Stimulated activated CD8-positive, alpha-beta memory T cell treated with anti-CD3 and anti-CD28 coated beads, Interleukin-7, amount 100 ng/mL, for 4 hours (primary cell): ENCODE measurements around the gene BAG5.
"Not testable (repeated sequence)": the region's sequence is repeated elsewhere in the genome, so short reads cannot be mapped to it uniquely, and the experiment has no call there.

Source experiments
- DNase-seq, 2 donors: peaks; one replicate each; pipeline ENCODE4 v3.0.0-alpha.2; 2020; ENCODE audit warnings: low read depth in 2 of 2

The BAG5 gene

GRCh38 chr14:103562429-103563225 is at the start of gene BAG5, which contains the start of gene COA8:
Gene BAG5 (minus strand): TSS chr14:103562657. CDS start chr14:103561164, 1,493 bp downstream.
Gene COA8 (plus strand): TSS chr14:103562960. CDS start chr14:103563002, 42 bp downstream.
- peak; percentile 70 to 86 for DNase-seq

DNA sequence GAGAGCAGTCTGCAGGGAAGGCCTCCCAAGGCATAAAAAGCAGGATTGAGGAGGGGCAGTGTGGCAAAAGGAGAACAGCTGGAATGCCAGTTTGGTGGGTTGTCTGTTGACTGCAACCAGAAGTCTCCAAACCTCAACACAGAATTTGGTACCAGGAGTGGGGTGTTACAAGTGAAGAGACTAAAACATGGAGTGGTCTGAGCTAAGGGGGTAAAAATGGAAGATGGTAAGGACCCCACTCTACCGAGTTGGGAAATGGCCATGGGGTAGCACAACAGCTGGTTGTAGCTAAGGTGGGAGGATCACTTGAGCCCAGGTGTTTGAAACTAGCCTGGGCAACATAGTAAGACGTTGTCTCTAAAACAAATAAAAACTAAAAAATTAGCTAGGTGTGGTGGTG is 48.8 kb upstream of the BAG5 start:
- DNase-seq = no peak

GRCh38 chr14:103609081-103609480 is 46.6 kb upstream of the BAG5 start:
- not testable (repeated sequence) for DNase-seq

DNA sequence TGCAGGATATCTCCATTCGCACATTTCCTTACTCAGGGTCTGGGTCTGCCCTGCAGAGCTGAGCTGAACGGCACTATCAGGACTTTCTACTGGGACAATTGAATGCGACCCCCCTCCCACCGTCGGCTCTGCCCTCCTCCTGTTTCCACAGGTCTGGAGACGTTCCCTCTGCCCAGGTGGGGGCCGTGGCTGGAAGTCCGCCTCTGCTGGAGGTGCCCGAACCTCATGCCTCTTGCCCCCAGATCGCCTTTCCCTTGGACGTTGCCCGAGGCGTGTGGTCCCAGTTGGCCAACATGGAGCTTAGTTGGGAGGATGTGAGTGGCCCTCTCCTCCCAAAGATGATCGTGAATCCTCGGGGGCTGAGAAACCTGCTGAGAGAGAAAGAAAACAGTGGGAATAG is 45.4 kb upstream of the BAG5 start:
- no peak for DNase-seq

DNA sequence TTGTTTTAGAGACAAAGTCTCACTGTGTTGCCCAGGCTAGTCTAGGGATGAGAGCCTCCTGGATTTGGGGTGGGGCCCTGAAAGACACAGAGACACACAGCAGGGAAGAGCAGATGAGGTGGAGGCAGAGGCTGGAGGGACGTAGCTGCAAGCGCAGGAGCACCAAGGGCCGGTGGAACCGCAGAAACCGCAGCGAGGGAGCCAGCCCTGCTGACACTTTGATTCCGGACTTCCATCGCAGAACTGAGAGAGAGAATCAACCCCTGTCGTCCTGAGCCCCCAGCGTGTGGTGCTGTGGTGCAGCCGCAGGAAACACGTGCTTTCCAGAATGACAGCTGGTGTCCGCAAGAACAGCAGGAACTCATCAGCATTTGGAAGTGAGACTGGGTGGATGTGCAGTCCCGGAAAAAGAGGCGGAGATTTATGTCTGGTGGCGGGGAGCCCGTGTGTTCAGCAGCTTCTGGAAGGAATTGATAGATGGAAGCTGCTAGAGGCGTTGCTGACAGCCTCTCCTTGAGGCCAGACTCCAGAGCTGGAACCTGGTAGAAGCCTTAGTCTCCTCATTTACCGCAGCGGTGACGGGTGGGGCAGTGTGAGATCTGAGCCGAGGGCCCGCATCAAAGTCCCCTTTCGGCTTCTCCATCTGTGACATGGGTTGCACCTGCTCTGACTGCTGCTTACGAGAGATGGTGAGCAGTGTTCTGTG is 44.7 kb upstream of the BAG5 start:
- DNase-seq = peak; percentile 22 to 41

DNA sequence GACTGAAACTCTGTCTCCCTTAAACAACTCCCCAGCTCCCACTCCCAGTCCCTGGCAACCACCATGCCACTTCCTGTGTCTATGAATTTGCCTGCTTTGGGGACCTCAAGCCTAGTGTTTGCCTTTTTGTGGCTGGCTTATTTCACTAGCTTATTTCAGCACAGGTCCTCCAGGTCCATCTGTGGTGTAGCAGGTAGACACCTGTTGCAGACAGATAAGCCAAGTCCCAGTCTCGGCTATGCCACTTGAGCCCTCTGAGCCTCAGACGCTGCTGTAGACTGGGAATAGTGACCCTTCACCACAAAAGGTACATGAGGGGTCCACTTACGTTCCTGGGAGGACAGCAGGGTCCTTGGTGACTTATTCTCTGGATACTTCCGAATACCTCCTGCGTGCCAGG is 42.2 kb upstream of the BAG5 start:
- no peak for DNase-seq

DNA sequence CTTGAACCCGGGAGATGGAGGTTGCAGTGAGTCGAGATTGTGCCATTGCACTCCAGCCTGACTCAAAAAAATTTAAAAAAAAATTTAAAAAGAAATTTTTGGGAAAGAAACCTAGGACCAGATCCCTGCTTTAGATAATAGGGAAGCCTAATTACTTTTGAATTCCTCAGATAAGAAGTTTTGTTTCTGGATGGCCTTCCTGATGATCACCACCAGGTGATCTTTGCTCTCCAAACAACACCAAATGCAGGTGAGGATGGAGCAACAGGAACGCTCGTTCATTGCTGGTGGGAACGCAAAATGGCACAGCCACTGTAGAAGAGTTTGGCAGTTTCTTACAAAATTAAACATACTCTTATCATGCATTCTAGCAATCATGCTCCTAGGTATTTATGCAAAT is 38.0 kb upstream of the BAG5 start:
- no peak for DNase-seq

DNA sequence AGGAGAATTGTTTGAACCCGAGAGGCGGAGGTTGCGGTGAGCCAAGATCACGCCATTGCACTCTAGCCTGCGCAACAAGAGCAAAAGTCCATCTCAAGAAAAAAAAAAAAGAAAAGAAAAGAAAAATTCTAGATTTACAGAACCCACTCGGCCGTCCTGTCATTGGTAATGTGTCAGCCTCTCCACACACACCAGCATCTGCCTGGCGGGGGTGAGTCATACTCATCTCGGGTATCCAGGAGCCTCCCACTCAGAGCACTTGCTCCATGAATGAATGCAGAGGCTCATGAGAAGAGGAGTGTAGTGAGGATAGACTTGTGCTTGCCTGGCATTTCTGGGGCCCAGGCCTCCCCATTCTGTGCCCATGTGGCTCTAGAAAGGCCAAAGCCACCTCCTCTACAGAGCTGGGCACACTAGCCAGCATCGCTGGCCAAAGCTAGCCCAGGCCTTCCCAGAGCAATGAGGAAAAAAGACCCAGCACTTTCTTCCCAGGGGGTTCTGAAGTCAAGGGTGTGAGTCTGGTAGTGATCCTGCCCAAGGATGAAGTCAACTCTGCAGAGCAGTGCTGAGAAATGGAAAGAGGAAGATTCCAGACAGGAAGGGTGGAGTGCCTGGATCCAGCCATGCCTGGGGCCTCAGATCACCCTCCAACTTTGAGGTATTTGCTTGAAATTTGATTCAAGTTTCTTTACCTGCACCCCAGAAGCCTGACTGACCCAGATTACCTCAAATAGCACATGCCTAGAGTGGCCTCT is 35.3 kb upstream of the BAG5 start:
- DNase-seq = no peak

DNA sequence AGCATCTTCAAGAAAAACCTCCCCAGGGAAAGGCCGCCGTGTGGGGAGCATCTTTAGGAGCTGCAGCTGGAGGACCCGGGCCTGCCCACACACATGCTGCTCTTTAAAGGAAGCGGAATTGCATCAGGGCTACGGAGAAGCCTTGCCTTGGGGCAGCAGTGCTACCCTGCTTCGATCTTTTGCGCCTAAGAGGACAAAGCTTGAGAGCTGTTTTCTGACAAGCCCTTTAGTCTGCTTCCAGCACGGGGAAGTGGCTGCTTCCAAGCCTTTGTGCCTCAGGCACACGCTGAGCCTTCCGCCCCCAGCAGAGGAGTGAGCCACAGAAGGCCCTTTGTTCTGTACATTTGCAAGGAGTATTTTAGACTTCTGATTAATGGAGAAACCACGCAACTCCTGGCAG is 31.8 kb upstream of the BAG5 start:
- DNase-seq = no peak

DNA sequence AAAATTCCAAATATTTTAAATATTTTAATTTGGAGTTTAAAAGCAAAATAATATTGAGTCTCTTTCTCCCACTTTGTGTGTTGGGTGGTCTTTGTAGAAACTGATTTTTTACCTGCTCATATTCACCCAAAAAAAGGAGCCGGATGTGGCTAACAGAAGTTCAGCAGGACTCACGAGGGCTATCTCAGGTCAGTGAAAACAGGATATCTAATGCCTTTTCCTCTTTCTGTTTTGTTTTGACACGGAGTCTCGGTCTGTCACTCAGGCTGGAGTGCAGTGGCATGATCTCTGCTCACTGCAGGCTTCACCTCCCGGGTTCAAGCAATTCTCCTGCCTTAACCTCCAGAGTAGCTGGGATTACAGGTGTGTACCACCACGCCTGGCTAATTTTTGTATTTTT is 31.1 kb upstream of the BAG5 start:
- no peak for DNase-seq

DNA sequence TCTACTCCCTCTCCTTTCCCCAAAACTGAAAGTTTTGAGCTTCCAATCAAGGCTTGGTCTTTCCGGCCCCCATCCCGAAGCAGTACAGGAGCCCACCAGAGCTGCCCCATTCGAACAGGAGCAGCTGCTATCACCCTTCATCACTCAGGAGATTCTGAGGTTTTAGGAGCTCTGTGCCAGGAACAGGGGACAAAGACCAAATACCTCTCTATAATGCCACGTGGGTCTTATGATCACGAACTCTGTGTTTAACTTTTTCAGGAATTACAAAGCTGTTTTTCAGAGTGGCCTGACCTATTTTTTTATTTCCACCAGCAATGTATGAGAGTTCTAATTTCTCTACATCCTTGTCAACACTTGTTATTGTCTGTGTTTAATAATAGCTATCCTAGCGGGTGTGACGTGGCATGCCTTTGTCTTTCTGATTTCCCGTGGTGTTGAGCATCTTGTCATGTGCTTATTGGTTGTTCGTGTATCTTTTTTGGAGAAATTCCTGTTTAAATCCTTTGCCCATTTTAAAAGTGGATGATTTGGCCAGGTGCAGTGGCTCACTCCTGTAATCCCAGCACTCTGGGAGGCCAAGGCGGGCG is 22.0 kb upstream of the BAG5 start:
- no peak for DNase-seq

GRCh38 chr14:103581954-103582703 is 19.7 kb upstream of the BAG5 start:
- no peak for DNase-seq

- DNase-seq = no peak
Measured at GRCh38 chr14:103581206-103581605, 18.7 kb upstream of the BAG5 start.

DNA sequence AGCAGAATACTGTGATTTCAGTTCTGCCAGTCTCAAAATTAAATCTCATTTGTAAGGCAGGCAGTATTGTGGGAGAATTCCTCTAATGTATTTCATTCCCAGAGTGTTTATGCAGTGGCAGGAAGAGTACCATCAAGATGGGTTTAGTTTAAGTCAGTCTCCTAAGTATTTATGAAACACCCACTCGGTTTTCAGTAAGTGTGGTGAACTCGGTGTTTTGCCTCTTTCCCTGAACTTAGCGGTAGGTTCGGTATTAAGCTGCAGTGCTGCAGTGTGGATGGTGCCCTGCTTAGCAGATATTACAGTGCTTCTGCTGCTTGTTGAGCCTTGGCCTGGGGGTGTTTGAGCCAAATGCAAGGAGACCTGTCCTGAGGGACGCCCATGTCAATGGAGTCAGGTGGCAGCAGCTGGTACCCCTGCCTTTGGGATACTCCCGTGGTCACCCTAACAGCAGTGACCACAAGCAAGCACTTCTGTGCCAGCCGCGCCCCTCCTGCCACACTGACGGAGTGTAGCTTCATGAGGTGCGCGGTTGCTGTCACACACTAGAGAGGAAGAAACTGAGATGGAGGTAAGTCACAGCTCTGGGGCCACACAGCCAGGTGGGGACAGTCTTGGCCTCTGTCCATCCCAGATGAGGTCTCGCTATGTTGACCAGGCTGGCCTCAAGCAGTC is 16.1 kb upstream of the BAG5 start:
- DNase-seq = no peak

DNA sequence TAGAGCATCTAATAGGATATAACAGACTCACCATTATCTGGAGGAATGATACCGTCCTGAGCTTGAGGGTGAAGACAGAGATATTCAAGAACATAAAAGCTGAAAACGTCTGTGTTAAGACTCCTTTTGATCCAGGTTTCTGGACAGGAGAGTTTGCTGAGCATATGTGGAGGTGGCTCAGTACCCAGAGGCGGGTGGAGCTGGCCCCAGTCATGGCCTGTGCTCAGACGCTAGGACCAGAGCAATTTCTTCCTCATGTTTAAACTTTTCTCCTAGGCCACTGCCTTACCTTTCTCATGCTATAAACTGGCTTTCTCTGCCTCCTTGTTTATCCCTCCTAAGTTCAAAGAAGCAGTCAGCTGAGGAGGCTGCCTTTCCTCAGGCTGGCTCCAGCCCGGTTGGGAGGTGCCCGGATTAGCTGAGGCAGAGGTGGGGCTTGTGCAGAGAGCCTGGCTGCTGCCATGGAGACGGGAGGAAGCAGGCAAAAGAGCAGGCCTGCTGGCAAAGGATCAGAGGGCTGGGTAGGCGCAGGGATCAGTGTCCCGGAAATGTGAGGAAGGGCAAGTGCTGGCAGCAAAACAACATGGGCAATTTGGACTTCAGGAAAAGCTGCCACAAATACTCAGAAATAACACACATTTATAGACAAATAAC is 14.0 kb upstream of the BAG5 start:
- no peak for DNase-seq

DNA sequence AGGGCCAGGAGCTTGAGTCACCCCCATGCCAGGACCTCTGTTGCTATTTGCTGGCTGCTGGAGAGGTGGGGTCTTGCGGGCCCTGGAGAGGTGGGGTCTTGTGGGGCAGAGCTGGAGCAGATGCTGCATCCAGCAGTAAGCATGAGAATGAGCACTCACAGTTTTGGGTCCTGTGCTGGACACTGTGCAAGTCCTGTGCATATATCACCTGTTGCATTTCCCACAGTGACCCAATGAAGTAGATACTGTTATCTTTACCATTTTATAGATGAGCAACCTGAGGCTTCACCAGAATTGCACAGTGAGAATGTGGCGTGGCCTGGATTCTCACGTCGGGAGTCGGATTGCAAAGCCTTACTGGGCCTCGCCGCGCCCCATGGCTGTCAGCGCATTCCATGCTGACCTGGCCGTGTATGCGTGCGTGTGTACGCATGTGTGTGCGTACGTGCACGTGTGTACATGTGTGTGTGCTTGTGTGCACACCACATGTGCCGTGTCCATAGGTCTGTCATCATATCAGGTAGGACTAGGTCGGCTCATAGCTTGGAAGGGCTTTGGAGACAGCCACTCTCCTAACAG is 12.3 kb upstream of the BAG5 start:
- no peak for DNase-seq

GRCh38 chr14:103574104-103574503 is 11.6 kb upstream of the BAG5 start:
- DNase-seq = no peak

GRCh38 chr14:103569408-103569807 is 7.0 kb upstream of the BAG5 start:
- no peak for DNase-seq

DNA sequence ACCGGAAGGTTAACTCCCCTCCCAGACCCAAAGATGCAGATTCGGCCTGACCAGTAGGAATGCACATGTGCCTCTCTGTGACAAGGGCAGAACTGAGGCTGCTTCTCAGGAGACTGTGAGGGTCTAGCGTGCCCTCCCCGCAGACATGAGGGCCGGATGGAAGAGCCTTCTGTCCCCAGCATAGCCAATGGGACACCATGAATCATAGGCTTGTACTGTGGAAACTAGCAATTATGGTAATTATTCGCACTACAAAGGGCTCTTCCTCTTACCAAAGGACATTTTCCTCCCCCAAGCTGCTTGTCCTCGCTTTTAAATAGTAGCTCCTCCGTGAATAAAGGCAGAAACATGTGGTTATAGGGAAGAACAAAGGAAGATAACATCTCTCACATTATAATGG is 6.5 kb upstream of the BAG5 start:
- DNase-seq = no peak
